PC-3 (cell line): ENCODE results near the gene TNS3. TPM values are rescaled to one million over a fixed set of nuclear protein-coding genes. Genes with fewer than 3 reads are reported as not detected.

Experiments used
- ATAC-seq: fragments of 200-7000 bp; cut with Tn5 transposase; 2 replicates; pipeline ENCODE4 v1.9.1; 2020; ENCODE audit warnings: mild to moderate bottlenecking, moderate library complexity
- BruUV-seq: library from RNA; stranded (reverse); fragments of 400-500 nt; replicated peaks from 2 replicates; lab custom pipeline; 2021; lab: Mats Ljungman, UMichigan
- CTCF ChIA-PET: fragments of 300-600 bp; sonication (Branson Sonifier 250); formaldehyde crosslinking; loops from one replicate; lab custom pipeline; 2022; ENCODE audit warnings: antibody characterized with exemption; lab: Charles Lee
- POLR2A ChIA-PET: fragments of 300-600 bp; sonication (Branson Sonifier 250); formaldehyde crosslinking; loops from one replicate; lab custom pipeline; 2022; ENCODE audit warnings: antibody characterized with exemption; ENCODE audit not compliant: unreplicated experiment; lab: Charles Lee
- DNase-seq: peaks from one replicate; pipeline ENCODE4 v3.0.0-alpha.2; 2015
- H2AFZ ChIP-seq: fragments of 300-600 bp; sonication (generic); 2 replicates; pipeline ENCODE4 v1.6.0; 2016; ENCODE audit warnings: antibody characterized with exemption, low read length
- H3F3A ChIP-seq: fragments of 300-600 bp; sonication (generic); one replicate; pipeline ENCODE4 v1.6.0; 2017; ENCODE audit warnings: antibody characterized with exemption, low read length, control low read depth, mild to moderate bottlenecking; ENCODE audit not compliant: unreplicated experiment
- H3K27ac ChIP-seq: fragments of 300-600 bp; sonication (generic); 2 replicates; pipeline ENCODE4 v1.5.1; 2016; ENCODE audit warnings: mild to moderate bottlenecking, low read length
- H3K27me3 ChIP-seq: fragments of 300-600 bp; sonication (generic); 2 replicates; pipeline ENCODE4 v1.6.1; 2016; ENCODE audit warnings: low read length, mixed read lengths
- H3K36me3 ChIP-seq: fragments of 300-600 bp; sonication (generic); 2 replicates; pipeline ENCODE4 v1.6.1; 2016; ENCODE audit warnings: low read depth, mixed run types, low read length, mixed read lengths
- H3K4me1 ChIP-seq: fragments of 300-600 bp; sonication (generic); 2 replicates; pipeline ENCODE4 v1.5.1; 2016; ENCODE audit warnings: low read length; ENCODE audit not compliant: insufficient read depth
- H3K4me2 ChIP-seq: fragments of 300-600 bp; sonication (generic); 2 replicates; pipeline ENCODE4 v1.6.0; 2016; ENCODE audit warnings: low read length
- H3K4me3 ChIP-seq: fragments of 300-600 bp; sonication (generic); 2 replicates; pipeline ENCODE4 v1.5.1; 2016; ENCODE audit warnings: mild to moderate bottlenecking, low read length, mixed read lengths
- H3K79me2 ChIP-seq: fragments of 300-600 bp; sonication (generic); 2 replicates; pipeline ENCODE4 v1.6.1; 2017; ENCODE audit warnings: low read length, mixed read lengths
- H3K9ac ChIP-seq: fragments of 300-600 bp; sonication (generic); 2 replicates; pipeline ENCODE4 v1.6.0; 2016; ENCODE audit warnings: mild to moderate bottlenecking, low read length
- H3K9me2 ChIP-seq: fragments of 300-600 bp; sonication (generic); replicated peaks from 2 replicates; pipeline ENCODE4 v1.6.1; 2016; ENCODE audit warnings: mixed run types, low read length, mixed read lengths
- H3K9me3 ChIP-seq: fragments of 300-600 bp; sonication (generic); 2 replicates; pipeline ENCODE4 v1.6.1; 2016; ENCODE audit warnings: low read length, mixed read lengths
- H4K20me1 ChIP-seq: fragments of 300-600 bp; sonication (generic); 2 replicates; pipeline ENCODE4 v1.6.1; 2016; ENCODE audit warnings: low read length, mixed read lengths
- EZH2 ChIP-seq: fragments of 300-600 bp; sonication (generic); IDR thresholded peaks from one replicate; pipeline ENCODE4 v1.6.1; 2017; ENCODE audit warnings: antibody characterized with exemption, mild to moderate bottlenecking, low read length; ENCODE audit not compliant: unreplicated experiment
- EZH2phosphoT487 ChIP-seq: fragments of 300-600 bp; sonication (generic); IDR thresholded peaks from 2 replicates; pipeline ENCODE4 v1.6.1; 2018; ENCODE audit warnings: mild to moderate bottlenecking, antibody characterized with exemption, low read length, borderline replicate concordance
- intact Hi-C: fragments of 100-400 bp; cut with micrococcal nuclease; formaldehyde crosslinking; loops from 2 replicates; pipeline ENCODE4 v1.9.0; 2023
- total RNA-seq: library from RNA; depleted of rRNA; stranded (reverse); fragments of >200 nt; gene quantifications from 2 replicates; pipeline ENCODE4 v1.2.3, GENCODE V29; 2014
- TF ChIP-seq, protein P1 (sequence below): fragments of 300-600 bp; sonication (generic); conservative IDR thresholded peaks from 2 replicates; pipeline ENCODE4 v1.5.1; 2017; ENCODE audit warnings: antibody characterized with exemption, low read depth, mild to moderate bottlenecking, low read length

Gene TNS3
- total RNA-seq, 1 experiment from 2014 or later: 72.3 TPM

- intact Hi-C loops: no loop called here
- ChIA-PET POLR2A (no interaction called here), CTCF (interaction anchor here (0.6 kb wide), 1 partner anchor 11 kb away, joined by 4 read pairs; no protein-coding TSS in a partner anchor)
- Histone ChIP-seq H3K9me3 (no peaks in the 10 kb centered on the region), H3F3A (no peaks in the 10 kb centered on the region), H3K4me3 (no peak overlapping the region), H3K9ac (no peak overlapping the region), H2AFZ (no peak overlapping the region), H4K20me1 (no peaks in the 10 kb centered on the region), H3K4me2 (no peak overlapping the region), H3K79me2 (no peaks in the 10 kb centered on the region), H3K36me3 (no peaks in the 10 kb centered on the region), H3K9me2 (no peaks in the 10 kb centered on the region), H3K4me1 (peaks cover 6% of the 10 kb centered on the region; the same call in 1 of the 2 replicates), H3K27me3 (no peaks in the 10 kb centered on the region), H3K27ac (no peak overlapping the region)
- no peak for ATAC-seq
- no peak for DNase-seq
- TF ChIP-seq, protein P1, sequence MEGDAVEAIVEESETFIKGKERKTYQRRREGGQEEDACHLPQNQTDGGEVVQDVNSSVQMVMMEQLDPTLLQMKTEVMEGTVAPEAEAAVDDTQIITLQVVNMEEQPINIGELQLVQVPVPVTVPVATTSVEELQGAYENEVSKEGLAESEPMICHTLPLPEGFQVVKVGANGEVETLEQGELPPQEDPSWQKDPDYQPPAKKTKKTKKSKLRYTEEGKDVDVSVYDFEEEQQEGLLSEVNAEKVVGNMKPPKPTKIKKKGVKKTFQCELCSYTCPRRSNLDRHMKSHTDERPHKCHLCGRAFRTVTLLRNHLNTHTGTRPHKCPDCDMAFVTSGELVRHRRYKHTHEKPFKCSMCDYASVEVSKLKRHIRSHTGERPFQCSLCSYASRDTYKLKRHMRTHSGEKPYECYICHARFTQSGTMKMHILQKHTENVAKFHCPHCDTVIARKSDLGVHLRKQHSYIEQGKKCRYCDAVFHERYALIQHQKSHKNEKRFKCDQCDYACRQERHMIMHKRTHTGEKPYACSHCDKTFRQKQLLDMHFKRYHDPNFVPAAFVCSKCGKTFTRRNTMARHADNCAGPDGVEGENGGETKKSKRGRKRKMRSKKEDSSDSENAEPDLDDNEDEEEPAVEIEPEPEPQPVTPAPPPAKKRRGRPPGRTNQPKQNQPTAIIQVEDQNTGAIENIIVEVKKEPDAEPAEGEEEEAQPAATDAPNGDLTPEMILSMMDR: no peak
- TF ChIP-seq EZH2phosphoT487 (no peak), EZH2 (no peak)
- no TSS peak for BruUV-seq
Measured at GRCh38 chr7:47627580-47628283, 45.8 kb upstream of the TNS3 start.

DNA sequence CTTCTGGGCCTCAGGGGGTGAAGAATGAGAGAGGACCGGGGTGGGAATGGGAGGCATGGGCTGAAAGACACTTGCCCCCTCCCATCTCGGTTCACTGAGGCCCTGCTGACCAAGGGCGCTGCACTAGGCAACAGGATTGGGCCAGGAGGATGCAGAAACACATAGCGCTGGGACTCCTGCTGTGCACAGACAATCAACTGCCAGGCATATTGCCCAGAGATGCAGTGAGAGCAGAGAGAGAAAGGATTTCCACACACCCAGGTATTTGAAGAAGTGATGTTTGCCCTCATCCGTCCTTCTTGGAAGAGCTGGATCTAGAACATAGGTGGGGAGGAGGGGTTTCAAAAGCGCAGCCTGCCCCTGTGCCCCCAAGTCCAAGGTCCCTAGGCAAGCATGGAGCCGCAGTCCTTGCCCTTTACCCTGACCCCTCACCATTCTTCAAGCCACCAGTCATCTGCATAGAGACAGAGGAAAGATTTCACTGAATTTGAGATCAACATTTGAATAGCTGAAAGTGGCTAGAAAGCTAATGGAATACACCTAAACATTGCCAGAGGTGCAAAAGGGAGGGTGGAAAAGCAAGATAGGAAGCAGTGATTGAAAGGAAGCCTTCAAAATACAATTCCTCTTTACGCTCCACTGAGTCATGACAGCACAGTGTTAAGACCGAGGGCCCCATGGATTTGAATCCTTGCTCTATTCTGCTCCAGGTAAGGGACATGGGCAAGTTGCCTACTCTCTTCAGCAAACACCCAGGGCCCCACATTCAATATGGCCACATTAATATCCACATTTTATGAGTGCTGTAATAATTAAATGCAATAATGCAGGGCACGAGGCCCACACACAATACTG is 44.2 kb upstream of the TNS3 start:
- ChIA-PET POLR2A (no interaction called here), CTCF (interaction anchor here (0.7 kb wide), 1 partner anchor 161 kb away, joined by 3 read pairs; no protein-coding TSS in a partner anchor)
- H3K27ac ChIP-seq: no peak overlapping the region
- H3K36me3 ChIP-seq: no peaks in the 10 kb centered on the region
- BruUV-seq: no TSS peak
- no peak overlapping the region for H3K4me3 ChIP-seq
- H3K9ac ChIP-seq: no peak overlapping the region
- DNase-seq (no peak), ATAC-seq (no peak)
- no peaks in the 10 kb centered on the region for H3K27me3 ChIP-seq
- H3K4me1 ChIP-seq: peaks cover 6% of the 10 kb centered on the region; the same call in 1 of the 2 replicates
- no peak overlapping the region for H2AFZ ChIP-seq
- H3F3A ChIP-seq: no peaks in the 10 kb centered on the region
- H3K9me3 ChIP-seq: no peaks in the 10 kb centered on the region
- H3K4me2 ChIP-seq: no peak overlapping the region
- no peak for TF ChIP-seq EZH2
- H4K20me1 ChIP-seq: no peaks in the 10 kb centered on the region
- H3K9me2 ChIP-seq: no peaks in the 10 kb centered on the region
- H3K79me2 ChIP-seq: no peaks in the 10 kb centered on the region
- intact Hi-C loops: no loop called here

DNA sequence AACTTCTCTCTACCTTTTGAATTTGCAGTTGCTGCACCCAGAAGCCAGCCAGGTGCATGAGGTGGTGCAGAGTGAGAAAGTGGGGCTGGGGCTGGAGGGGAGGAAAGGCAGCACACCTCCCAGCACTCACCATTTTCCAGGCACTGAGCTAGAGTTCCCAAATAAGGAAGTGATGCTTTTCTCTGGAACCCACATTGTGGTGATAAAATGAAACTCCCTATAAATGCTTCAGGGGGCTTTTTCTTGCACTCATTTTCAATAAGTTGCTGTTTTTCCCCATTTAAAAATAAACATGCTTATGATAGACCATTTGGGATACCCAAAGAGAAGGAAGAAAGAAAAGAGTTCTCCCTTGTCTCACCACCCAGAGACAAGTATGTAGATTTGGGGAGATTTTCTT is 42.8 kb upstream of the TNS3 start:
- Histone ChIP-seq H3K9me3 (no peaks in the 10 kb centered on the region), H3K4me2 (no peak overlapping the region), H4K20me1 (no peaks in the 10 kb centered on the region), H3K79me2 (no peaks in the 10 kb centered on the region), H3K27me3 (no peaks in the 10 kb centered on the region), H3F3A (no peaks in the 10 kb centered on the region), H3K4me1 (peaks cover 6% of the 10 kb centered on the region; the same call in 1 of the 2 replicates), H3K9me2 (no peaks in the 10 kb centered on the region), H3K9ac (no peak overlapping the region), H3K27ac (no peak overlapping the region), H2AFZ (no peak overlapping the region), H3K36me3 (no peaks in the 10 kb centered on the region), H3K4me3 (no peak overlapping the region)
- TF ChIP-seq EZH2phosphoT487: no peak
- no peak for TF ChIP-seq EZH2
- TF ChIP-seq, protein P1: no peak
- no peak for DNase-seq
- intact Hi-C loops: no loop called here
- ChIA-PET CTCF (no interaction called here), POLR2A (no interaction called here)
- no TSS peak for BruUV-seq
- no peak for ATAC-seq
